Calu3 (cell line): ENCODE data around the gene KCNA2. TPM values are rescaled to one million over a fixed set of nuclear protein-coding genes. Genes with fewer than 3 reads are reported as not detected.

Experiments
- BruUV-seq: library from RNA; stranded (reverse); fragments of 400-500 nt; replicated peaks from 2 replicates; lab custom pipeline; 2021; lab: Mats Ljungman, UMichigan
- CTCF ChIA-PET: fragments of 300-600 bp; sonication (Branson Sonifier 250); formaldehyde crosslinking; loops from one replicate; lab custom pipeline; 2022; ENCODE audit warnings: antibody characterized with exemption; lab: Charles Lee
- DNase-seq: peaks from one replicate; pipeline ENCODE4 v3.0.0; 2022
- H3K27ac Mint-ChIP-seq: one replicate; pipeline ENCODE4 v1.8.0; 2022; ENCODE audit warnings: mixed read lengths; ENCODE audit not compliant: unreplicated experiment
- H3K27me3 Mint-ChIP-seq: one replicate; pipeline ENCODE4 v1.8.0; 2022; ENCODE audit warnings: mixed read lengths; ENCODE audit not compliant: unreplicated experiment
- H3K36me3 Mint-ChIP-seq: one replicate; pipeline ENCODE4 v1.8.0; 2022; ENCODE audit warnings: mild to moderate bottlenecking, moderate library complexity, mixed read lengths; ENCODE audit not compliant: insufficient read depth, unreplicated experiment
- H3K4me1 Mint-ChIP-seq: one replicate; pipeline ENCODE4 v1.8.0; 2022; ENCODE audit warnings: mild to moderate bottlenecking, low read depth, mixed read lengths; ENCODE audit not compliant: unreplicated experiment
- H3K4me3 Mint-ChIP-seq: one replicate; pipeline ENCODE4 v1.8.0; 2022; ENCODE audit warnings: mild to moderate bottlenecking, low read depth, moderate library complexity, mixed read lengths; ENCODE audit not compliant: unreplicated experiment
- H3K9me3 Mint-ChIP-seq: one replicate; pipeline ENCODE4 v1.8.0; 2022; ENCODE audit warnings: low read depth, mixed read lengths; ENCODE audit not compliant: unreplicated experiment
- intact Hi-C: fragments of 100-400 bp; cut with micrococcal nuclease; formaldehyde crosslinking; loops from one replicate; pipeline ENCODE4 v1.10.0; 2022; ENCODE audit not compliant: unreplicated experiment
- total RNA-seq: library from RNA; stranded (reverse); gene quantifications from 2 replicates; pipeline ENCODE4 v1.2.3, GENCODE V29; 2022
- TF ChIP-seq, protein P1 (sequence below): fragments of 200-600 bp; IDR thresholded peaks from one replicate; pipeline ENCODE4 v1.8.0; 2022; ENCODE audit warnings: antibody characterized with exemption; ENCODE audit not compliant: unreplicated experiment

The KCNA2 gene
- total RNA-seq, 1 experiment from 2014 or later = not detected

DNA sequence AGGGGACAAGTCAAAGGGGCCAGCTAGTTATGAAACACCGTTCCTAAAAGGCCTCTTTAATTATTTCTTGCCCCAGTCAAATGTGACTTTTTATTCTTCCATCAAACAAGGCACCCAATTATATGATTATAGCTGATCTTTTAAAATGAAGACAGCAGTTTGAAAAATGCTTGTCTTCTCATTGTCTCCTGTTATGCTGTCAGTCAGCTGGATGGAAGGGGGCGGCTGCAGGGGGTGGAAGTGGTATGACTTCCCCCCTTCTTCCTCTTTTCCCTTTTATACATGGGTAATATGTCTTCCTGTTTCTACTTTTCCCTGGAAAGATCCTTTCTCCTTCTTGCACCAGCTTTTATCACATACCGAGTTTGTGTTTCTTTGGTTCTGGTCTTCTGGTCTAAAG is 61.4 kb downstream of the KCNA2 start:
- TF ChIP-seq, protein P1, sequence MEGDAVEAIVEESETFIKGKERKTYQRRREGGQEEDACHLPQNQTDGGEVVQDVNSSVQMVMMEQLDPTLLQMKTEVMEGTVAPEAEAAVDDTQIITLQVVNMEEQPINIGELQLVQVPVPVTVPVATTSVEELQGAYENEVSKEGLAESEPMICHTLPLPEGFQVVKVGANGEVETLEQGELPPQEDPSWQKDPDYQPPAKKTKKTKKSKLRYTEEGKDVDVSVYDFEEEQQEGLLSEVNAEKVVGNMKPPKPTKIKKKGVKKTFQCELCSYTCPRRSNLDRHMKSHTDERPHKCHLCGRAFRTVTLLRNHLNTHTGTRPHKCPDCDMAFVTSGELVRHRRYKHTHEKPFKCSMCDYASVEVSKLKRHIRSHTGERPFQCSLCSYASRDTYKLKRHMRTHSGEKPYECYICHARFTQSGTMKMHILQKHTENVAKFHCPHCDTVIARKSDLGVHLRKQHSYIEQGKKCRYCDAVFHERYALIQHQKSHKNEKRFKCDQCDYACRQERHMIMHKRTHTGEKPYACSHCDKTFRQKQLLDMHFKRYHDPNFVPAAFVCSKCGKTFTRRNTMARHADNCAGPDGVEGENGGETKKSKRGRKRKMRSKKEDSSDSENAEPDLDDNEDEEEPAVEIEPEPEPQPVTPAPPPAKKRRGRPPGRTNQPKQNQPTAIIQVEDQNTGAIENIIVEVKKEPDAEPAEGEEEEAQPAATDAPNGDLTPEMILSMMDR = no peak
- BruUV-seq = no TSS peak
- no peaks in the 10 kb centered on the region for H3K9me3 Mint-ChIP-seq
- H3K27ac Mint-ChIP-seq = no peak overlapping the region
- H3K36me3 Mint-ChIP-seq = no peaks in the 10 kb centered on the region
- CTCF ChIA-PET = no interaction called here
- no peak overlapping the region for H3K4me3 Mint-ChIP-seq
- no peak for DNase-seq
- peaks cover 84% of the 10 kb centered on the region for H3K27me3 Mint-ChIP-seq
- intact Hi-C loops = no loop called here
- no peaks in the 10 kb centered on the region for H3K4me1 Mint-ChIP-seq

Other genes starting within 250 kb of the KCNA2 start
- 0.83 and 1.2 TPM in 2 replicates for gene SLC16A4, start 215.3 kb downstream of the KCNA2 start, total RNA-seq
- 85.6 and 87.4 TPM in 2 replicates for gene LAMTOR5, start 198.7 kb downstream of the KCNA2 start, total RNA-seq
- gene PROK1, start 155.2 kb downstream of the KCNA2 start, total RNA-seq = not detected in 2 replicates
- gene KCNA10, start 87.2 kb downstream of the KCNA2 start, total RNA-seq = not detected in 2 replicates
- gene KCNA3, start 68.6 kb upstream of the KCNA2 start, total RNA-seq = not detected in 2 replicates